Fibroblast of pulmonary artery (primary cell): Measurements from ENCODE around the gene POU2F1.

Experiments
- DNase-seq: peaks from one replicate; pipeline ENCODE4 v3.0.0-alpha.2; 2010; ENCODE audit warnings: low read depth
- H3K4me3 ChIP-seq: replicated peaks from 2 replicates; pipeline ENCODE4 v1.5.1; 2011; ENCODE audit warnings: low read depth, mild to moderate bottlenecking, control low read depth, low read length, moderate library complexity
- CTCF ChIP-seq: IDR thresholded peaks from 2 replicates; pipeline ENCODE4 v1.5.1; 2011; ENCODE audit warnings: mild to moderate bottlenecking, control low read depth, low read length, inconsistent platforms; ENCODE audit errors: missing control alignments

POU2F1 gene

GRCh38 chr1:167328816-167329483 is 108.3 kb downstream of the POU2F1 start:
- no peak for TF ChIP-seq CTCF
- peak; percentile 5 for DNase-seq
- H3K4me3 ChIP-seq, result no peak overlapping the region

GRCh38 chr1:167330601-167331293 is 110.1 kb downstream of the POU2F1 start:
- DNase-seq, result no peak
- no peak overlapping the region for H3K4me3 ChIP-seq
- TF ChIP-seq CTCF, result no peak

GRCh38 chr1:167331650-167332049 is 111.0 kb downstream of the POU2F1 start:
- no peak for TF ChIP-seq CTCF
- H3K4me3 ChIP-seq, result no peak overlapping the region
- DNase-seq, result no peak

GRCh38 chr1:167332503-167332902 is 111.8 kb downstream of the POU2F1 start:
- peak; percentile 40 for DNase-seq
- TF ChIP-seq CTCF, result no peak
- no peak overlapping the region for H3K4me3 ChIP-seq

GRCh38 chr1:167333124-167333523 is 112.4 kb downstream of the POU2F1 start:
- DNase-seq, result no peak
- H3K4me3 ChIP-seq, result no peak overlapping the region
- TF ChIP-seq CTCF, result no peak

- TF ChIP-seq CTCF, result no peak
Measured at GRCh38 chr1:167333703-167334102, 113.0 kb downstream of the POU2F1 start.

GRCh38 chr1:167339405-167339804 is 118.7 kb downstream of the POU2F1 start:
- TF ChIP-seq CTCF, result no peak
- no peak for DNase-seq
- no peak overlapping the region for H3K4me3 ChIP-seq

More at GRCh38 chr1:167333703-167334102, 113.0 kb downstream of the POU2F1 start:
- DNase-seq, result no peak
- no peak overlapping the region for H3K4me3 ChIP-seq
